OCI-LY1 (cell line): ENCODE data around the gene GPR183.

ENCODE experiments used
- H2AFZ ChIP-seq: fragments of 200-600 bp; sonication (generic), shearing (Covaris generic); 2 replicates; pipeline ENCODE4 v1.6.0; 2014; ENCODE audit warnings: antibody characterized with exemption, mild to moderate bottlenecking, low read length
- H3F3A ChIP-seq: fragments of 200-600 bp; sonication (generic), shearing (Covaris generic); 2 replicates; pipeline ENCODE4 v1.6.0; 2014; ENCODE audit warnings: mild to moderate bottlenecking, antibody characterized with exemption, low read length, moderate library complexity; ENCODE audit not compliant: insufficient read depth
- H3K27ac ChIP-seq: fragments of 200-600 bp; sonication (generic); 2 replicates; pipeline ENCODE4 v1.5.1; 2014; ENCODE audit warnings: low read length, mixed run types, mild to moderate bottlenecking, low read depth; ENCODE audit not compliant: poor library complexity, severe bottlenecking
- H3K27me3 ChIP-seq: fragments of 200-600 bp; sonication (generic); 2 replicates; pipeline ENCODE4 v1.6.0; 2014; ENCODE audit warnings: antibody characterized with exemption, mild to moderate bottlenecking, low read length, moderate library complexity; ENCODE audit not compliant: insufficient read depth
- H3K36me3 ChIP-seq: fragments of 200-600 bp; sonication (generic); 2 replicates; pipeline ENCODE4 v1.6.1; 2014; ENCODE audit warnings: mild to moderate bottlenecking, antibody characterized with exemption, low read length, moderate library complexity, mixed read lengths; ENCODE audit not compliant: insufficient read depth
- H3K4me1 ChIP-seq: fragments of 200-600 bp; sonication (generic); 2 replicates; pipeline ENCODE4 v1.5.1; 2014; ENCODE audit warnings: mild to moderate bottlenecking, low read length, moderate library complexity; ENCODE audit not compliant: insufficient read depth, severe bottlenecking
- H3K4me2 ChIP-seq: fragments of 200-600 bp; sonication (generic), shearing (Covaris generic); 2 replicates; pipeline ENCODE4 v1.6.1; 2014; ENCODE audit warnings: low read length
- H3K4me3 ChIP-seq: fragments of 200-600 bp; sonication (generic); 2 replicates; pipeline ENCODE4 v1.5.1; 2014; ENCODE audit warnings: low read length, low read depth, mild to moderate bottlenecking, mixed read lengths; ENCODE audit not compliant: poor library complexity, severe bottlenecking
- H3K79me2 ChIP-seq: fragments of 200-600 bp; shearing (Covaris generic); 2 replicates; pipeline ENCODE4 v1.6.1; 2016; ENCODE audit warnings: mixed run types, low read length, mixed read lengths; ENCODE audit not compliant: insufficient read depth
- H3K9ac ChIP-seq: fragments of 200-600 bp; sonication (generic), shearing (Covaris generic); 2 replicates; pipeline ENCODE4 v1.6.1; 2014; ENCODE audit warnings: mild to moderate bottlenecking, low read length, mixed read lengths
- H3K9me2 ChIP-seq: fragments of 200-600 bp; sonication (generic), shearing (Covaris generic); 2 replicates; pipeline ENCODE4 v1.6.1; 2014; ENCODE audit warnings: low read depth, mild to moderate bottlenecking, low read length, mixed read lengths
- H3K9me3 ChIP-seq: fragments of 200-600 bp; shearing (Covaris generic); 2 replicates; pipeline ENCODE4 v1.6.1; 2014; ENCODE audit warnings: low read length, mixed read lengths
- H4K20me1 ChIP-seq: fragments of 200-600 bp; sonication (generic), shearing (Covaris generic); 2 replicates; pipeline ENCODE4 v1.6.0; 2016; ENCODE audit warnings: mild to moderate bottlenecking, low read length; ENCODE audit not compliant: insufficient read depth
- CTCF ChIP-seq: fragments of 200-600 bp; sonication (generic), shearing (Covaris generic); IDR thresholded peaks from 2 replicates; pipeline ENCODE4 v1.5.1; 2017; ENCODE audit warnings: mild to moderate bottlenecking, antibody characterized with exemption, low read length, moderate library complexity, mixed read lengths
- EZH2 ChIP-seq: fragments of 200-600 bp; sonication (generic), shearing (Covaris generic); IDR thresholded peaks from 2 replicates; pipeline ENCODE4 v1.8.0; 2017; ENCODE audit warnings: borderline replicate concordance, mixed run types, mild to moderate bottlenecking, antibody characterized with exemption, low read length, moderate library complexity, mixed read lengths

Gene GPR183

GRCh38 chr13:99289674-99290337 is 17.4 kb downstream of the GPR183 start:
- Histone ChIP-seq H4K20me1 (0 out of 2 replicates have a peak, but pooled peaks cover 2% of the 10 kb centered on the region), H3K9me2 (no peaks in the 10 kb centered on the region), H3K79me2 (peaks cover 3% of the 10 kb centered on the region), H3K4me3 (no peak overlapping the region), H3K4me2 (no peak overlapping the region), H3K9ac (no peak overlapping the region), H3K27ac (no peak overlapping the region), H3K9me3 (no peaks in the 10 kb centered on the region; the same call in 1 of the 2 replicates), H3K27me3 (no peaks in the 10 kb centered on the region), H2AFZ (no peak overlapping the region), H3K4me1 (peaks cover 18% of the 10 kb centered on the region), H3K36me3 (peaks cover 25% of the 10 kb centered on the region), H3F3A (peaks cover 21% of the 10 kb centered on the region)
- TF ChIP-seq CTCF (no peak), EZH2 (no peak)

DNA sequence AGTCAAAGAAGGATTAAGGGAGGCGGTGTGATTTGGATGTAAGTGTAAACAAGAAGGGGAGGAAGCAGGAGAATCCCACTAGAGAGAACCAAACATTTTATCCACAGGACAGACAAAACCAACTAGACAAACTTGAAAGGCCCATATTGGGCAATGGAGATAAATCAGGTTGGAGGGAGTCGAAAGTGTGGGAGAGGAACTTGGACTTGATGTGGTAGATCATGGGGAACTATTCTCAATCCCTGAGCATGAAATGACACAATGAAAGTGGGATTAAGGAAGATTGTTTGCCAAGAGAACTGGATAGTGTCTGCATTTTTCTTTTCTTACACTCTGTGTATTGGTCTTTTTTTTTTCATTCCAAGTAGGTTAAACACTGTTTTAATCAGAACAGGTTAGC is 17.9 kb downstream of the GPR183 start:
- no peak overlapping the region for H3K9ac ChIP-seq
- H3K9me2 ChIP-seq, result no peaks in the 10 kb centered on the region
- no peak overlapping the region for H3K4me2 ChIP-seq
- H3K79me2 ChIP-seq, result no peaks in the 10 kb centered on the region
- no peaks in the 10 kb centered on the region for H3K27me3 ChIP-seq
- no peaks in the 10 kb centered on the region; the same call in 1 of the 2 replicates for H3K9me3 ChIP-seq
- no peak overlapping the region for H3K4me3 ChIP-seq
- 0 out of 2 replicates have a peak, but pooled peaks cover 2% of the 10 kb centered on the region for H4K20me1 ChIP-seq
- no peak for TF ChIP-seq CTCF
- no peak for TF ChIP-seq EZH2
- no peak overlapping the region for H2AFZ ChIP-seq
- peaks cover 19% of the 10 kb centered on the region for H3K36me3 ChIP-seq
- H3K27ac ChIP-seq, result no peak overlapping the region
- H3K4me1 ChIP-seq, result peaks cover 18% of the 10 kb centered on the region
- peaks cover 16% of the 10 kb centered on the region for H3F3A ChIP-seq

DNA sequence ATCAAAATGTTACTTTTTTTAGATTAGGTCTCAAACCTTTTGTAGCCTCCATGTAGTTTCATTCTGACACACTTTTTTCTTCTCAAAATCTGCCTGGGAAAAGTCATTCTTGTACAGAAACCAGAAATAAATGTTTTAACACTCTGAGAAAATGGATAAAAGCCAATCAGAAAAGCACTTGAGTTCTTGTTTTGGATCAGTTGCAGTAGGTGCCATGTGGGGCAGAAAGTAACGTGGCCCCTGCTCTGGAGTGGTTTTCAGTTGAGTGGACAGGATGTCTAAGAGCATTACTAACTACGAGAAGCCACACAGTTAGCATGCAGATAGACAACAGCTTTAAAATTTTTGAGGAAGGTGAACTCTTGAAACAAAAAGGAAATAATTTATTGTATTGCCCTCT is 19.1 kb downstream of the GPR183 start:
- no peak for TF ChIP-seq CTCF
- TF ChIP-seq EZH2, result no peak
- H3K9me2 ChIP-seq, result no peaks in the 10 kb centered on the region
- H4K20me1 ChIP-seq, result 0 out of 2 replicates have a peak, but pooled peaks cover 2% of the 10 kb centered on the region
- no peaks in the 10 kb centered on the region for H3K79me2 ChIP-seq
- no peak overlapping the region for H3K9ac ChIP-seq
- no peak overlapping the region for H3K4me2 ChIP-seq
- H3K36me3 ChIP-seq, result peaks cover 7% of the 10 kb centered on the region
- peaks cover 16% of the 10 kb centered on the region for H3F3A ChIP-seq
- H3K4me1 ChIP-seq, result peaks cover 14% of the 10 kb centered on the region
- no peaks in the 10 kb centered on the region for H3K27me3 ChIP-seq
- no peak overlapping the region for H3K4me3 ChIP-seq
- H2AFZ ChIP-seq, result no peak overlapping the region
- no peaks in the 10 kb centered on the region; the same call in 1 of the 2 replicates for H3K9me3 ChIP-seq
- peak overlapping the region; percentile 16 for H3K27ac ChIP-seq
